ENCODE measurements around the gene ATP13A4. TPM values are rescaled to one million over a fixed set of nuclear protein-coding genes. Genes with fewer than 3 reads are reported as not detected.

Gene ATP13A4
- total and polyA plus RNA-seq, 2 donors (not counting 1 experiment from before 2014, with no cell fraction given) = 1.7 to 6.4 TPM

GRCh38 chr3:193452338-193452737, 102.4 kb downstream of the ATP13A4 start:
- no peaks in the 10 kb centered on the region for H3K27me3 ChIP-seq (replicated peaks in 1 of 4; ENCODE audit: control extremely low read depth in 1 of 4, control insufficient read depth in 3 of 4, insufficient read depth in 4 of 4, low read length in 3 of 4)
- H3K36me3 ChIP-seq (replicated peaks in 1 of 2; ENCODE audit: control extremely low read depth in 1 of 2, control insufficient read depth in 1 of 2, extremely low read depth in 1 of 2, insufficient read depth in 2 of 2, low read length in 1 of 2) = no peaks in the 10 kb centered on the region
- DNase-seq (no peak), ATAC-seq (ENCODE audit: low read depth) (no peak)
- H2AFZ ChIP-seq (ENCODE audit: insufficient read depth, low read depth, low read length, poor library complexity, severe bottlenecking) = no peak overlapping the region
- POLR2A ChIA-PET = no interaction called here
- peaks cover 8% of the 10 kb centered on the region for H3K4me1 Mint-ChIP-seq
- H3K27me3 Mint-ChIP-seq = no peaks in the 10 kb centered on the region
- no peak overlapping the region for H3K4me3 Mint-ChIP-seq
- no peak overlapping the region for H3K4me2 ChIP-seq (replicated peaks; ENCODE audit: low read depth, low read length, poor library complexity, severe bottlenecking)
- intact Hi-C loops (cut with micrococcal nuclease) = no loop called here
- CTCF ChIA-PET = no interaction called here
- no peaks in the 10 kb centered on the region for H3K9me3 ChIP-seq (ENCODE audit: control extremely low read depth in 1 of 3, control insufficient read depth in 2 of 3, insufficient read depth in 1 of 3, low read length in 2 of 3)
- H3K27ac ChIP-seq (ENCODE audit: low read length in 2 of 2) = no peak overlapping the region
- H3K9me3 Mint-ChIP-seq (ENCODE audit: insufficient read depth) = no peaks in the 10 kb centered on the region
- H3K79me2 ChIP-seq (ENCODE audit: control insufficient read depth, insufficient read depth, low read length) = no peaks in the 10 kb centered on the region
- no peaks in the 10 kb centered on the region for H3K4me1 ChIP-seq (ENCODE audit: control insufficient read depth in 2 of 2, insufficient read depth in 2 of 2, low read length in 2 of 2)
- no peak overlapping the region for H3K4me3 ChIP-seq (ENCODE audit: control extremely low read depth in 1 of 5, extremely low read depth in 1 of 5, insufficient read depth in 1 of 5, low read depth in 2 of 5, low read length in 4 of 5)
- no peaks in the 10 kb centered on the region for H4K20me1 ChIP-seq (ENCODE audit: control insufficient read depth, insufficient read depth, low read length, poor library complexity, severe bottlenecking)
- TF ChIP-seq EZH2 (IDR thresholded peaks at IDR 0.05; ENCODE audit: borderline replicate concordance, insufficient read depth, low read depth, low read length, poor library complexity, severe bottlenecking) (no peak), CTCF (IDR thresholded peaks at IDR 0.05) (no peak)
- H3K9ac ChIP-seq (ENCODE audit: low read length) = no peak overlapping the region
- H3K27ac Mint-ChIP-seq = no peak overlapping the region

GRCh38 chr3:193451902-193452301, 102.8 kb downstream of the ATP13A4 start:
- H3K9me3 ChIP-seq (ENCODE audit: control extremely low read depth in 1 of 3, control insufficient read depth in 2 of 3, insufficient read depth in 1 of 3, low read length in 2 of 3) = no peaks in the 10 kb centered on the region
- POLR2A ChIA-PET = no interaction called here
- H3K4me3 ChIP-seq (ENCODE audit: control extremely low read depth in 1 of 5, extremely low read depth in 1 of 5, insufficient read depth in 1 of 5, low read depth in 2 of 5, low read length in 4 of 5) = no peak overlapping the region
- 100% methylated on average over 2 of the region's 4 CpGs for WGBS (ENCODE audit: insufficient coverage)
- Mint-ChIP-seq H3K9me3 (ENCODE audit: insufficient read depth) (no peaks in the 10 kb centered on the region), H3K4me3 (no peak overlapping the region), H3K27ac (no peak overlapping the region), H3K27me3 (no peaks in the 10 kb centered on the region), H3K4me1 (peaks cover 12% of the 10 kb centered on the region)
- CTCF ChIA-PET = no interaction called here
- peaks cover 0 to 3% of the 10 kb centered on the region in 2 donors for H3K4me1 ChIP-seq (ENCODE audit: control insufficient read depth in 2 of 2, insufficient read depth in 2 of 2, low read length in 2 of 2)
- TF ChIP-seq EZH2 (IDR thresholded peaks at IDR 0.05; ENCODE audit: borderline replicate concordance, insufficient read depth, low read depth, low read length, poor library complexity, severe bottlenecking) (no peak), CTCF (IDR thresholded peaks at IDR 0.05) (no peak)
- no peaks in the 10 kb centered on the region for H3K27me3 ChIP-seq (replicated peaks in 1 of 4; ENCODE audit: control extremely low read depth in 1 of 4, control insufficient read depth in 3 of 4, insufficient read depth in 4 of 4, low read length in 3 of 4)
- H3K79me2 ChIP-seq (ENCODE audit: control insufficient read depth, insufficient read depth, low read length) = no peaks in the 10 kb centered on the region
- no peak overlapping the region for H3K9ac ChIP-seq (ENCODE audit: low read length)
- no peak for DNase-seq
- no peak overlapping the region for H3K4me2 ChIP-seq (replicated peaks; ENCODE audit: low read depth, low read length, poor library complexity, severe bottlenecking)
- no peak overlapping the region for H2AFZ ChIP-seq (ENCODE audit: insufficient read depth, low read depth, low read length, poor library complexity, severe bottlenecking)
- intact Hi-C loops (cut with micrococcal nuclease) = no loop called here
- H3K27ac ChIP-seq (ENCODE audit: low read length in 2 of 2) = no peak overlapping the region
- no peaks in the 10 kb centered on the region for H4K20me1 ChIP-seq (ENCODE audit: control insufficient read depth, insufficient read depth, low read length, poor library complexity, severe bottlenecking)
- no peak for ATAC-seq (ENCODE audit: low read depth)
- H3K36me3 ChIP-seq (replicated peaks in 1 of 2; ENCODE audit: control extremely low read depth in 1 of 2, control insufficient read depth in 1 of 2, extremely low read depth in 1 of 2, insufficient read depth in 2 of 2, low read length in 1 of 2) = no peaks in the 10 kb centered on the region
